H1 (cell line): Measurements from ENCODE around the gene KCNQ2. TPM values are rescaled to one million over a fixed set of nuclear protein-coding genes. Genes with fewer than 3 reads are reported as not detected.

ENCODE experiments used
- CTCF ChIA-PET: fragments of 300-600 bp; sonication (Branson Sonifier 250); formaldehyde crosslinking; loops from one replicate; lab custom pipeline; 2021; ENCODE audit not compliant: partially characterized antibody; lab: Charles Lee
- POLR2A ChIA-PET: fragments of 300-600 bp; sonication (Branson Sonifier 250); formaldehyde crosslinking; loops from one replicate; lab custom pipeline; 2021; ENCODE audit warnings: inconsistent platforms; ENCODE audit not compliant: partially characterized antibody; lab: Charles Lee
- DNase-seq, 2 experiments: peaks; one replicate each; pipeline versions ENCODE4 v3.0.0 to v3.0.0-alpha.2; 2010 to 2022; ENCODE audit warnings: low spot score in 2 of 2, low read depth in 1 of 2, mixed read lengths in 1 of 2
- FAIRE-seq: peaks from 2 replicates; lab custom pipeline; 2011; peaks lifted over from hg19 to GRCh38; lab: Jason Lieb, UNC
- H2AFZ ChIP-seq: 2 replicates; pipeline ENCODE4 v1.8.1; 2012; ENCODE audit warnings: low read length, inconsistent platforms
- H2AK5ac ChIP-seq: 2 replicates; pipeline ENCODE4 v1.6.1; 2013; ENCODE audit warnings: low read depth, low read length
- H2BK120ac ChIP-seq: replicated peaks from 2 replicates; pipeline ENCODE3; 2013; ENCODE audit warnings: low read depth, low read length, inconsistent platforms
- H2BK12ac ChIP-seq: 2 replicates; pipeline ENCODE4 v1.6.1; 2013; ENCODE audit warnings: low read depth, low read length
- H2BK15ac ChIP-seq: 2 replicates; pipeline ENCODE4 v1.6.1; 2013; ENCODE audit warnings: low read length
- H2BK20ac ChIP-seq: 2 replicates; pipeline ENCODE4 v1.6.1; 2013; ENCODE audit warnings: low read length
- H2BK5ac ChIP-seq: 2 replicates; pipeline ENCODE4 v1.6.1; 2013; ENCODE audit warnings: low read depth, low read length
- H3K14ac ChIP-seq: 2 replicates; pipeline ENCODE4 v1.6.1; 2013; ENCODE audit warnings: inconsistent platforms; ENCODE audit not compliant: insufficient read length
- H3K18ac ChIP-seq: 2 replicates; pipeline ENCODE4 v1.6.1; 2013; ENCODE audit warnings: low read length; ENCODE audit errors: extremely low read depth
- H3K23ac ChIP-seq: 2 replicates; pipeline ENCODE4 v1.6.1; 2013; ENCODE audit warnings: inconsistent platforms; ENCODE audit not compliant: insufficient read length
- H3K23me2 ChIP-seq: 2 replicates; pipeline ENCODE4 v1.6.1; 2013; ENCODE audit warnings: low read depth, low read length
- H3K27ac ChIP-seq: 2 replicates; pipeline ENCODE4 v1.6.1; 2011; ENCODE audit warnings: low read depth, low read length, inconsistent platforms
- H3K27me3 ChIP-seq, 4 experiments: replicated peaks in 1 of 4; 1 replicate in 1 of 4; 2 replicates in 3 of 4; pipeline versions ENCODE4 v1.6.1 to v1.8.1; 2011 to 2013; ENCODE audit warnings: low read length in 3 of 4, mild to moderate bottlenecking in 3 of 4, inconsistent platforms in 2 of 4, mixed read lengths in 2 of 4, moderate library complexity in 1 of 4; ENCODE audit not compliant: control insufficient read depth in 3 of 4, insufficient read depth in 3 of 4; ENCODE audit errors: extremely low read depth in 1 of 4
- H3K36me3 ChIP-seq, 4 experiments: 2 replicates each; pipeline versions ENCODE4 v1.6.1 to v1.8.1; 2011 to 2013; ENCODE audit warnings: mild to moderate bottlenecking in 4 of 4, low read length in 3 of 4, moderate library complexity in 2 of 4, control low read depth in 1 of 4, inconsistent platforms in 1 of 4; ENCODE audit not compliant: insufficient read depth in 4 of 4, control insufficient read depth in 2 of 4
- H3K4ac ChIP-seq: replicated peaks from 2 replicates; pipeline ENCODE3; 2013; ENCODE audit warnings: low read length, low read depth, mixed read lengths, inconsistent platforms; ENCODE audit not compliant: insufficient read length
- H3K4me1 ChIP-seq, 4 experiments: replicated peaks in 1 of 4; 1 replicate in 1 of 4; 2 replicates in 3 of 4; pipeline versions ENCODE4 v1.6.1 to v1.8.1; 2011 to 2013; ENCODE audit warnings: low read length in 3 of 4, inconsistent platforms in 2 of 4, mixed read lengths in 1 of 4; ENCODE audit not compliant: insufficient read depth in 4 of 4, control insufficient read depth in 3 of 4
- H3K4me2 ChIP-seq, 2 experiments: 2 replicates each; pipeline versions ENCODE4 v1.6.1 to v1.8.1; 2011 to 2013; ENCODE audit warnings: low read depth in 2 of 2, low read length in 2 of 2, control low read depth in 1 of 2, inconsistent platforms in 1 of 2, mild to moderate bottlenecking in 1 of 2; ENCODE audit not compliant: insufficient read depth in 1 of 2
- H3K4me3 ChIP-seq, 4 experiments: fragments of 200-600, 300-600 bp in 1 of 4; sonication (generic), shearing (Covaris generic), sonication (Bioruptor Twin) in 1 of 4; 2 replicates each; pipeline versions ENCODE4 v1.5.1 to v1.8.1; 2011 to 2016; ENCODE audit warnings: low read length in 4 of 4, low read depth in 3 of 4, control low read depth in 2 of 4, inconsistent platforms in 2 of 4, mild to moderate bottlenecking in 2 of 4, mixed read lengths in 1 of 4, moderate library complexity in 1 of 4; ENCODE audit not compliant: insufficient read depth in 2 of 4; ENCODE audit errors: extremely low read depth in 1 of 4
- H3K56ac ChIP-seq: replicated peaks from 2 replicates; pipeline ENCODE3; 2013; ENCODE audit warnings: low read depth, mild to moderate bottlenecking, mixed read lengths, low read length, inconsistent platforms; ENCODE audit not compliant: insufficient read length
- H3K79me1 ChIP-seq: 2 replicates; pipeline ENCODE4 v1.6.1; 2013; ENCODE audit warnings: low read depth, low read length, control low read depth
- H3K79me2 ChIP-seq, 2 experiments: 2 replicates each; pipeline versions ENCODE4 v1.6.1 to v1.8.1; 2012 to 2013; ENCODE audit warnings: low read length in 2 of 2, mild to moderate bottlenecking in 2 of 2, inconsistent platforms in 1 of 2; ENCODE audit not compliant: insufficient read depth in 2 of 2, control insufficient read depth in 1 of 2
- H3K9ac ChIP-seq, 4 experiments: replicated peaks in 1 of 4; 1 replicate in 1 of 4; 2 replicates in 3 of 4; pipeline versions ENCODE4 v1.6.1 to v1.8.1; 2011 to 2013; ENCODE audit warnings: low read depth in 3 of 4, low read length in 3 of 4, control low read depth in 2 of 4, mild to moderate bottlenecking in 2 of 4, moderate library complexity in 2 of 4, inconsistent platforms in 1 of 4; ENCODE audit errors: extremely low read depth in 1 of 4
- H3K9me3 ChIP-seq, 2 experiments: 2 replicates each; pipeline versions ENCODE4 v1.6.1 to v1.8.1; 2012 to 2013; ENCODE audit warnings: mild to moderate bottlenecking in 2 of 2, moderate library complexity in 2 of 2, control low read depth in 1 of 2, inconsistent platforms in 1 of 2, low read depth in 1 of 2, low read length in 1 of 2, mixed read lengths in 1 of 2; ENCODE audit not compliant: insufficient read depth in 2 of 2
- H4K20me1 ChIP-seq, 2 experiments: replicated peaks in 1 of 2; 2 replicates each; pipeline versions ENCODE3 to v1.8.1; 2011 to 2013; ENCODE audit warnings: inconsistent platforms in 2 of 2, low read length in 2 of 2, mild to moderate bottlenecking in 1 of 2; ENCODE audit not compliant: insufficient read depth in 2 of 2, control insufficient read depth in 1 of 2
- H4K5ac ChIP-seq: 2 replicates; pipeline ENCODE4 v1.6.1; 2013; ENCODE audit warnings: low read length, low read depth, mixed read lengths, inconsistent platforms; ENCODE audit not compliant: insufficient read length
- H4K8ac ChIP-seq: 2 replicates; pipeline ENCODE4 v1.8.0; 2013; ENCODE audit warnings: mild to moderate bottlenecking, moderate library complexity, low read length, inconsistent platforms; ENCODE audit not compliant: insufficient read depth; ENCODE audit errors: extremely low read depth
- H4K91ac ChIP-seq: replicated peaks from 2 replicates; pipeline ENCODE3; 2013; ENCODE audit warnings: low read length, mixed read lengths, inconsistent platforms; ENCODE audit not compliant: insufficient read length
- CBX8 ChIP-seq: fragments of 300-800, 300-1000 bp; sonication (generic); IDR thresholded peaks from 2 replicates; pipeline ENCODE4 v1.7.1; 2016; ENCODE audit warnings: low read depth, low read length, borderline replicate concordance
- CHD2 ChIP-seq: IDR thresholded peaks from 2 replicates; pipeline ENCODE4 v1.6.1; 2012; ENCODE audit warnings: low read length, improper control_type of control experiment
- HDAC2 ChIP-seq, 2 experiments: fragments of 300-600 bp in 1 of 2; sonication (generic) in 1 of 2; IDR thresholded peaks; 2 replicates each; pipeline ENCODE4 v1.6.1; 2011 to 2012; ENCODE audit warnings: low read depth in 2 of 2, low read length in 2 of 2, mild to moderate bottlenecking in 2 of 2, moderate library complexity in 2 of 2, borderline replicate concordance in 1 of 2, inconsistent platforms in 1 of 2
- NRF1 ChIP-seq: IDR thresholded peaks from 2 replicates; pipeline ENCODE4 v1.6.1; 2011; ENCODE audit warnings: mild to moderate bottlenecking, low read depth, low read length, improper control_type of control experiment
- RFX5 ChIP-seq: IDR thresholded peaks from 2 replicates; pipeline ENCODE4 v1.6.1; 2011; ENCODE audit warnings: low read depth, low read length, improper control_type of control experiment, borderline replicate concordance
- WGBS, 2 experiments: shearing (Covaris generic) in 1 of 2; methylation state at CpG; one replicate each; pipeline versions ENCODE4 v1.1.6 to v1.1.7; 2013 to 2015; ENCODE audit warnings: low lambda C conversion rate in 2 of 2, mixed read lengths in 2 of 2, inconsistent platforms in 1 of 2, low coverage in 1 of 2, missing lambda C conversion rate in 1 of 2; ENCODE audit not compliant: insufficient replicate concordance in 2 of 2, insufficient coverage in 1 of 2, insufficient read length in 1 of 2; ENCODE audit errors: extremely low coverage in 1 of 2, missing lambda C conversion rate in 1 of 2; 5-methylcytosine and 5-hydroxymethylcytosine counted together
- polyA plus RNA-seq, 7 experiments: library from polyadenylated mRNA; depleted of rRNA in 3 of 7; stranded (reverse) in 5 of 7; unstranded in 2 of 7; fragments of >200 nt in 5 of 7; fragments of 200-250 nt in 2 of 7; gene quantifications; 1 replicate in 5 of 7; 2 replicates in 1 of 7; 4 replicates in 1 of 7; pipeline versions ENCODE4 v1.2.1 to v1.2.3, GENCODE V29; 2011 to 2013; ENCODE audit warnings: missing spikeins in 2 of 7, mixed read lengths in 2 of 7
- total RNA-seq: library from RNA; stranded (reverse); fragmentation: NEBNext Ultra II Directional; extraction: Animal tissue kit (Norgen Biotek cat#: 25700); gene quantifications from 2 replicates; pipeline ENCODE4 v1.2.1, GENCODE V29; 2021

The KCNQ2 gene
- total and polyA plus RNA-seq, 2 of the 8 experiments (the other 6 are each of a cell fraction or from before 2014, with no cell fraction given), result 82.6 to 243 TPM

DNA sequence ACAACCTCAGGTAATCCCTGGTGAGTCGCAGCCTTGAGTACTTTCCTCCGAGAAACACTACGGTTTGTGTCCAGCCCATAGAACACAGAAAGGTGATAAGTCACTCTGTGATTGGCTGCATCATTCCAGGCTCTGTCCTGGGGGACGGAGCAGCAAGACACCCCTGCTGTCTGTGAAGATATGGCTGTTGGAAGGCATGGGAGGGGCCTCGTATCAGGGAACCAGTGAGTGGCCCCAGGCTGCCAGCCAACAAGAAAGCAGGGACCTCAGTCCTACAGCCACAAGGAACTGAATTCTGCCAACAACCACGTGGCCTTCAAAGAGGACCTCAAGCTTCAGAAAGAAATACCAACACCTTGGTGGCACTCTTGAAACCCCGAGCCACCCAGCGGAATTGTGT is 32.8 kb upstream of the KCNQ2 start:
- H3K9ac ChIP-seq, result no peak overlapping the region
- TF ChIP-seq RFX5 (no peak), CBX8 (no peak), NRF1 (no peak), CHD2 (no peak), HDAC2 (IDR thresholded peaks at IDR 0.05; ENCODE audit: borderline replicate concordance in 1 of 2, low read depth in 2 of 2, low read length in 2 of 2) (no peak)
- H3K79me1 ChIP-seq, result no peaks in the 10 kb centered on the region
- H3K4me1 ChIP-seq, result peaks cover 0 to 13% (median 7%) of the 10 kb centered on the region in 4 experiments; a peak in 6 of 7 replicates
- H4K8ac ChIP-seq, result no peak overlapping the region
- H3K27me3 ChIP-seq, result peaks cover 0 to 6% (median under 1%) of the 10 kb centered on the region in 4 experiments; a peak in 3 of 7 replicates
- H2BK120ac ChIP-seq, result no peak overlapping the region
- no peak overlapping the region for H3K56ac ChIP-seq
- H2BK15ac ChIP-seq, result no peak overlapping the region
- WGBS, 2 experiments, result 88% methylated on average over 8 of the region's 8 CpGs; no CpG with 5 or more reads in 1 of the 2 experiments
- DNase-seq (no peak), FAIRE-seq (no peak)
- no peak overlapping the region for H3K14ac ChIP-seq
- no peak overlapping the region for H3K4me2 ChIP-seq
- H2AFZ ChIP-seq, result no peak overlapping the region
- ChIA-PET POLR2A (interaction anchor here (1.1 kb wide), 1 partner anchor 15 kb away, joined by 4 read pairs; the partner anchor contains the start of gene PPDPF), CTCF (interaction anchor here (1.0 to 2.2 kb wide), 5 partner anchors 9 to 252 kb away, joined by 3 to 12 read pairs (median 4); partner anchors contain the start of gene PPDPF)
- peaks cover 0 to 6% of the 10 kb centered on the region in 2 experiments; a peak in 2 of 4 replicates for H3K9me3 ChIP-seq
- H3K27ac ChIP-seq, result no peak overlapping the region
- no peak overlapping the region for H2BK5ac ChIP-seq
- no peak overlapping the region for H2AK5ac ChIP-seq
- no peak overlapping the region for H3K18ac ChIP-seq
- no peaks in the 10 kb centered on the region for H3K23me2 ChIP-seq
- H2BK12ac ChIP-seq, result no peak overlapping the region
- H3K79me2 ChIP-seq, result no peaks in the 10 kb centered on the region
- no peak overlapping the region for H4K5ac ChIP-seq
- H3K36me3 ChIP-seq, result no peaks in the 10 kb centered on the region
- no peak overlapping the region for H3K4ac ChIP-seq
- no peak overlapping the region for H3K23ac ChIP-seq
- H3K4me3 ChIP-seq, result no peak overlapping the region
- H2BK20ac ChIP-seq, result no peak overlapping the region
- no peak overlapping the region for H4K91ac ChIP-seq
- peaks cover 0 to 1% of the 10 kb centered on the region in 2 experiments for H4K20me1 ChIP-seq
